ENCODE measurements around the gene MTHFS.
"Not testable (repeated sequence)": the region's sequence is repeated elsewhere in the genome, so short reads cannot be mapped to it uniquely, and the experiment has no call there.

MTHFS gene

DNA sequence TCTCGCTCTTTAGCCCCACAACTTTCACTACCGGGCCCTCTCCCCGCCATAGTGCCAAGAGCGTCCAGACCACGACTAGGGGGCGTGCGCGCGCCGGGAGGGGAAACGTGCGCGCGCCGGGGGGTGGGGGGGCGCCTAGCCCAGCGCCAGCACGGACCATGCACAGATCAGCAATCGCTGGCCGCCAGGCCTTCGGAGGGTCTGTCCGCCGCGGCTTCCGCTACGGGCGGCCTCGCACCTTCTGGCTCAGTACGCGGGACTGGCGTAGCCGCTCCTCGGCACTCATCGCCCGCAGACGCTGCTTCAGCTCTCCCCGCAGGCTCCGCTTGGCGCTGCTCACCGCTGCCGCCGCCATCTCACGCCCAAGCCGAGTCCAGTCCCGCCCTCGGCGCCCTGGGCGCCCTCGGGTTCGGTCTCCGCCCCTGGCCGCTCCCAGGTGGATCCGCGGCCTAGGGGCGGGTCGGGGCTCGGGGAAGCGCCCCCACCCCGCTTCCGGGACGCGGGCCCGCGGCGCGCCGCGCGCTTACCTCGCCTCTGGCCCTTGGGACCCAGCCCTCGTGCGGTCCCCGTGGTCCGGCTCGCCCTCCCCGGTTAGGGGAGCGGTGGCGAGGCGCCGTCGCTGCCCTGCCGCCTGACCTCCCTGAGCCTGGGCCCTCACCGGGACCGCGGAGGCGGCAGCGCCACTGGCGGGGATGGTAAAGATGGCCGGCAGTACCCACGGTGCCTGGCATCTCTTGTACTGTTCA, at the start of gene MTHFS:
TSS of gene MTHFS (minus strand) at position 381 of the 746 bp plus-strand sequence. CDS start at position 355, 26 bp downstream.
- H3K4me3 ChIP-seq (ENCODE audit: low read depth, low read length), result peak within 1 kb of the TSS; percentile 95

DNA sequence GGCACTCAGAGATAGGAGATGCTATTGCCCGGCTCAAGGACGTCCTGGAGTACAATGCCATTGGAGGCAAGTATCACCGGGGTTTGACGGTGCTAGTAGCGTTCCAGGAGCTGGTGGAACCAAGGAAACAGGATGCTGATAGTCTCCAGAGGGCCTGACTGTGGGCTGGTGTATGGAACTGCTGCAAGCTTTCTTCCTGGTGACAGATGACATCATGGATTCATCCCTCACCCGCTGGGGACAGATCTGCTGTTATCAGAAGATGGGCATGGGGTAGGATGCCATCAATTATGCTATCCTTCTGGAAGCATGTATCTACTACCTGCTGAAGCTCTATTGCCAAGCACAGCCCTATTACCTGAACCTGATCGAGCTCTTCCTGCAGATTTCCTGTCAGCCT, 47.8 kb upstream of the MTHFS start:
- no peak overlapping the region for H3K4me3 ChIP-seq (ENCODE audit: low read depth, low read length)

DNA sequence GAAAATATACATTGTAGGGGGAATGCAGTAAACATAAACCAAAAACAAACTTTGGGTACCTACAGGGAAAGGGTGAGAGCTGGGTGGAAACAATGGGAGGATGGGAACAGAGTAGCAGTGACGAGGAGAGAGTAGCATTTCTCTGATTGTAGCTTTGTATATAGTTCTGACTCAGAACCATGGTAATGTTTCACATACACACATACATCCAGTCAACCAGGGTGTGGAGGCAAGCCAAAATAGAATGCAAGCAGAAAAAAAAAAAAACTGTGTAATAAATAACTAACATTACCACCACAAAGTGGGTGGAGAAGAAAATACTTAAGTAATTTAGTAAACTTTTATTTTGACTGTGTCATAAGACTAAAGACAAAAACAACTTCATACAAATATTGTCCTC, 47.0 kb upstream of the MTHFS start:
- H3K4me3 ChIP-seq (ENCODE audit: low read depth, low read length), result no peak overlapping the region

DNA sequence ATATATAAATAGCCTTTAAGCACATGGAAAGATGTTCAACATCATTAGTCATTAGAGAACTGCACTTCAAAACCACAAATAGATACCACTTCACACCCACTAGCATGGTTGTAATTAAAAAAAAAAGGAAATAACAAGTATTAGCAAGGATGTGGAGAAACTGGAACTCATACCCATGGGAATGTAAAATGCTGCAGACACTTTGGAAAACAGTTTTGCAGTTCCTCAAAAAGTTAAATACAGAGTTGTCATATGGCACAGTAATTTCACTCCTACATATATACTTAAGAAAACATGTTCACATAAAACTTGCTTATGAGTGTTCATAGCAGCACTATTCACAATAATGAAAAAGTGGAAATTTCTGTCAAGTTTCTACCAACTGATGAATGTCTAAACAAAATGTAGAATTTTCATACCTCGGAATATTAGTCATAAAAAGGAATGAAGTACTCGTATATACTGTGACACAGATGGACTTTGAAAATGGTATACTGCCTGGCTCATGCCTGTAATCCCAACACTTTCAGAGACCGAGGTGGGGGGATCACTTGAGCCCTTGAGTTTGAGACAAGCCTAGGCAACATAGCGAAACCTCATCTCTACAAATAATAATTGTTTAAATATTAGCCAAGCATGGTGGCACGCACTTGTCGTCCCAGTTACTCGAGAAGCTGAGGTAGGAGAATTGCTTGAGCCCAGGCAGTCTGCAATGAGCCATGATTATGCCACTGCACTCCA, 46.1 kb upstream of the MTHFS start:
- H3K4me3 ChIP-seq (ENCODE audit: low read depth, low read length), result no peak overlapping the region

DNA sequence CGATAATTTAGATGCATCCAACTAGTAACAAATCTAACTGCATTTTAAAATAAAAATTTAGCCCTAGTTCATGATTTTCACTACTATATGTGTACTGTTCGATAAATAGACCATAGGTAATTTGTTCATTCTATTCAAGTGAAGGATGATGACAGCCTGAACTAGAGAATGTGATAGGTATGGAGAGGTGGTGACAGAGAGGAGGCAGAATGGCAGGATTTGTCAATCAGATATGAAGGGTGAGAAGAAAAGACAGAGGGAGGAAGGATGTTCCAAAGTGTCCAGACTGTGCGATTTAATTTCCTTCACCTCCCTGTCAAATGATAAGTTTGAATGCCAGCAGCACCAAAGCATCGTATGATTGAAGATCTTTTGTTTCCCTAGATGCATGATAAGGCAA, 42.6 kb upstream of the MTHFS start:
- no peak overlapping the region for H3K4me3 ChIP-seq (ENCODE audit: low read depth, low read length)

DNA sequence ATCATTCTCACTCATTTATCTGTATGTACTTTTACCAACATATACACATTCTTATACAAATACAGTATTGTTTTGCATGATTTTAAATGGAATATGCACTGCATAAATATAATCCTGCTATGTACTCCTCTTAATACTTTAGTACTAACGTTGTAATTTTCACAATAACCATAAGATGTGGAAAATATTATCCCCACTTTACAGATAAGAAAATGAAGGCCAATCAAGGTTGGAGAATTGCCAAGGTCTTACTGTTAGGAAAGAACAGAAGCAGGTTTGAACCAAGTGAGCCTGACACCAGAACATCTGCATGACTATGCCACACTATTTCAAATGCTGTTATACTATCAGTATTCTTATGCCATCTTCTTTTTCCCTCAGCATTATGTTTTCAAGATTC, 41.3 kb upstream of the MTHFS start:
- H3K4me3 ChIP-seq (ENCODE audit: low read depth, low read length), result no peak overlapping the region

DNA sequence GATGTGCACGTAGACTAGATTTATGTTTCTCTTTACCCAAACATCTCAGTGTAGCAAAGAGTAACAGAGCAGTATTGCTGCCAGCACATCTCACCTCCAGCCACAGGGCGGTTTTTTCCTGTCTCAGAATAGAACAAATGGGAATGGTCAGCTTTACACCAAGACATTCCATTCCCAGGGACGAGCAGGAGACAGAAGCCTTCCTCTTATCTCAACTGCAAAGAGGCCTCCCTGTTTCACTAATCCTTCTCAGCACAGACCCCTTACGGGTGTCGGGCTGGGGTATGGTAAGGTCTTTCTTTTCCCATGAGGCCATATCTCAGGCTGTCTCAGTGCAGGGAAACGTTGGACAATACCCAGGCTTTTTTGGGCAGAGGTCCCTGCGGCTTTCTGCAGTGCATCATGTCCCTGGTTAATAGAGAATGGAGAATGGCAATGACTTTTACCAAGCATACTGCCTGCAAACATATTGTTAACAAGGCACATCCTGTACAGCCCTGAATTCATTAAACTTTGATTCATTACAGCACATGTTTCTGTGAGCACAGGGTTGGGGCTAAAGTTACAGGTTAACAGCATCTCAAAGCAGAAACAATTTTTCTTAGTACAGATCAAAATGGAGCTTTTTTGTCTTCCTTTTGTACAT, 38.9 kb upstream of the MTHFS start:
- H3K4me3 ChIP-seq (ENCODE audit: low read depth, low read length), result not testable (repeated sequence)

DNA sequence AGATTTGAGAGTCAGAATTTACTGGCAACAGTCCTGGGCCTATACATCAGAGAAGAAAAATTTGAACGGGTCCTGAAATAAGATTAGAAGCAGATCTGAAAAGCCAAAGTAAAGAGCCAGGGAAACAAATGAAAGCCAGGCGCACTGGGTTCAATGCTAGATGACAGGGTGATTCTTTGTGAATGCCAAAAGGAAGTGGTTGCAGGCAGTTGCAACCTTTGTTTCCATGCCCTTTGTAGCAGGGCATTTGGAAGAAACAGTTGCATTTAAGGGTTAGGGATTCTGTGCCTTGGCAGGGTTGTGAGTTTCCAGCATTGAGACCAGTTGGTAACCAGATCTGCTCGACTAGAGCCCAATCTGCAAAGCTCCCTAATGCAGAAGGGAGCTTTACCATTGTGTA, 36.4 kb upstream of the MTHFS start:
- no peak overlapping the region for H3K4me3 ChIP-seq (ENCODE audit: low read depth, low read length)

DNA sequence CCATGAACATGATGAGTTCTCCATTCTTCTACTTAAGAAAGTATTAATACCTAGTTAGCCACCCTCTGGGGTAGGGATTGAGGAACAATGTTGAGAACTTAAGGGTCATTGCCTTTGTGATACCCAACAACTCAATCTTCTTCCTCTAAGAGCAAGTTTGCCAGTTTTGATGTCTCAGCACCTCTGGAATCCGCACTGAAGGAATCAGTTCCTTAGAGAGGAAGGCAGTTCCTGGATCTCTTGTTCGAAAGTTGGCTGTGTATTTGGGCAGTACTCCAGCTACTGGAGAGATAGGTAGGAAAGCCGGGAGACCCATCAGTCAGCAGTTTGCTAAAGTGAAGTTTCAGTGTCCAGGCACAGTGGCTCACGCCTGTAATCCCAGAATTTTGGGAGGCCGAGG, 35.6 kb upstream of the MTHFS start:
- no peak overlapping the region for H3K4me3 ChIP-seq (ENCODE audit: low read depth, low read length)

DNA sequence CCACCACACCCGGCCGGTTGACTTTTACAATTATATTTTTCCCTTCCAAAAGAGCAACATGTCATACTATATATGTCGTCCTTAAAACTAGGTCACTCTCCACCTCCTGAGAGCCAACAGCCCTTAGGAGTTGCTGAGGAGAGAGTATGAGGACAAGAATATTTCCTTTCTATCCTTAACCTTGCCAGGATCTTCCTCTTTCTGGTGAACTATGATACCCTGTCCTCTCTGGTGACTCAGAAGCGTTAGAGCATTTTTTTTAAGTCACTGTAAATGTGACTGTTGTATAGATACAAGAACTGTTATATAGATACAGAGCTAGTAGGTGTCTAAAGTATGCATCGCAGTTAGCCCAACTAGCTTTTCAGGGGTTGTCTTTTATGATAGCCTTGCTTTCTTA, 33.7 kb upstream of the MTHFS start:
- H3K4me3 ChIP-seq (ENCODE audit: low read depth, low read length), result no peak overlapping the region

DNA sequence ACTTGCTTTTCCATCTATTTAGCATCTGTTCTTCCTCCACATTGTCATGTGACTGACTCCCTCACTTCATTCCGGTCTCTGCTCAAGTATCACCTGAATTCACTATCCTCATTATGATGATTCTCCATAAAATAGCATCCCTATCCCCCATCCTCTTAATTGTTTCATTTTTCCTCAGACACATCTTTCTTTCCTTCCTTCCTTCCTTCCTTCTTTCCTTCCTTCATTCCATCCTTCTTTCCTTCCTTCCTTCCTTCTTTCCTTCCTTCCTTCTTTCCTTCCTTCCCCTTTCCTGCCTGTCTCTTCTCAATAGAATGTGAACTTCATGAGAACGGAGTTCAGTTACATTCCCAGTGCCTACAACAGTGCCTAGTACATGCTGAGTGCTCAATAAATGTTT, 32.6 kb upstream of the MTHFS start:
- no peak overlapping the region for H3K4me3 ChIP-seq (ENCODE audit: low read depth, low read length)

DNA sequence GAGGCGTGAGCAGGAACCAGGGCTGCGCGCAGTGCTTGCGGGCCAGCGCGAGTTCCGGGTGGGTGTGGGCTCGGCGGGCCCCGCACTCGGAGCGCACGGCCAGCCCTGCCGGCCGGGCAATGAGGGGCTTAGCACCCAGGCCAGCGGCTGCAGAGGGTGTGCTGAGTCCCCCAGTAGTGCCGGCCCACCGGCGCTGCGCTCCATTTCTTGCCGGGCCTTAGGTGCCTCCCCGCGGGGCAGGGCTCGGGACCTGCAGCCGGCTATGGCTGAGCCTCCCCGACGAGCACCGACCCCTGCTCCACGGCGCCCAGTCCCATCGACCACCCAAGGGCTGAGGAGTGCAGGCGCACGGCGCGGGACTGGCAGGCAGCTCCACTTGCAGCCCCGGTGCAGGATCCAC, 29.3 kb upstream of the MTHFS start:
- not testable (repeated sequence) for H3K4me3 ChIP-seq (ENCODE audit: low read depth, low read length)

DNA sequence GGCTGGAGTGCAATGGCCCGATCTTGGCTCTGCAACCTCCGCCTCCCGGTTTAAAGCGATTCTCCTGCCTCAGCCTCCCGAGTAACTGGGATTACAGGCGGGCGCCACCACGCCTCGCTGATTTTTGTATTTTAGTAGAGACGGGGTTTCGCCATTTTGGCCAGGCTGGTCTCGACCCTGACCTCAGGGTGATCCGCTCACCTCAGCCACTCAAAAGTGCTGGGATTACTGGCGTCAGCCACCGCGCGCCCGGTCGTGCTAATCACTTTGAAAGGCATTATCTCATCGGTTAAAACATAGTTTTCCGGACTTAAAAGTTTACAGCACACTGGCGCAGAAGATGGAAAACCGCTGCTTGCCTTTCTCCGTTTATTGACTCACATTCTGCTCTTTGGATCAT, 27.6 kb upstream of the MTHFS start:
- peak overlapping the region; percentile 86 for H3K4me3 ChIP-seq (ENCODE audit: low read depth, low read length)

DNA sequence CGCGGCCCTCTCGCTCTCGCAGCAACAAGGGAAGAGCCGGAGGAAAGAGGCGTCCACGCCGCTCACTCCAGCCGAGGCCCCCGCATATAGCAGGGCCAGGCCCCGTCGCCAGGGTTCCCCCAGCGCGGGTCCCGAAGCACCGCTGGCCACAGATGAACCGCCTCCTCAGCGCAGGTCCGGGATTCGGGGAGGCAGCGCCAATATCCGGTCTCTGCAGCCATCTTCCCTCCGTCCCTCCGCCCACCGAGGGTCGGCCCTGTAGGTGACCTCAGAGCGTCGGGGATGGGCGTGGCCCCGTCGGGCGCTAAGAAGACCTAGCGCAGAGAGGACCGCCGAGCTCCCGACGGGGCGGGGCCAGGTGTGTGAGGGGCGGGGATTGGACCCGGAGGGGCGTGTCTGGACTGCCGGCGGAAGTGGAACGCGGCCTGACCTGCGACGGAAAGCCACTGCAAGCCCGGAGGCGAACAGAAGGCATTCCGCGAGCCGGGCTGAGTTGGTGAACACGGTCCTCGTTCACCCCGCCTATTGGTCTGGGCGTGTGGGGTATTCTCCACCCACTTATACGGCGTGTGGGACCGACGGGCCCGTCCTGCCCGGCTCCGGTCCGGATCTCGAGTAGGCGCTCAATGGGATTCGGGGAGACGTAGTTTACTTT, 26.8 kb upstream of the MTHFS start:
- H3K4me3 ChIP-seq (ENCODE audit: low read depth, low read length), result peak overlapping the region; percentile 86

DNA sequence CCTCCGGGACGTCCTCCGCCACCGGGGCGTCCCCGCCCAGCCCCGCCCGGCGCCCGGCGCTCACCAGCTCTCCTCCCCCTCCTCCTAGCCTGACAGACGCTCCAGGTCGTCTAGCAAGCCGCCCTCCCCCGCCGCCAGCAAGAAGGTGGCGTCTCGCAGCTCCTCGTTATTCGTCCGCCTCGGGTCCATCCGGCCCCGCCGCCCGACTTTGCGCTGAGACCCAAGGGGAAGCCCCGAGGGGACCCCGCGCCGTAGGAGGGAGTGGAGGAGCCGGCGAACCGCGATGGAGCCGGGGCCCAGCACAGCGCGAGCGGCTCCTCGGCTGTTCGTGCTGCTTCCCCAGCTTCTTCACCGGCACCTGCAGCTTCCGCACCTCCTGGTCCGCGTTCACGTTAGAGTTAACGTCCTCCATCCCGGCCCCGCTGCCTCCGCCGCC, 26.3 kb upstream of the MTHFS start:
- H3K4me3 ChIP-seq (ENCODE audit: low read depth, low read length), result peak overlapping the region; percentile 86

DNA sequence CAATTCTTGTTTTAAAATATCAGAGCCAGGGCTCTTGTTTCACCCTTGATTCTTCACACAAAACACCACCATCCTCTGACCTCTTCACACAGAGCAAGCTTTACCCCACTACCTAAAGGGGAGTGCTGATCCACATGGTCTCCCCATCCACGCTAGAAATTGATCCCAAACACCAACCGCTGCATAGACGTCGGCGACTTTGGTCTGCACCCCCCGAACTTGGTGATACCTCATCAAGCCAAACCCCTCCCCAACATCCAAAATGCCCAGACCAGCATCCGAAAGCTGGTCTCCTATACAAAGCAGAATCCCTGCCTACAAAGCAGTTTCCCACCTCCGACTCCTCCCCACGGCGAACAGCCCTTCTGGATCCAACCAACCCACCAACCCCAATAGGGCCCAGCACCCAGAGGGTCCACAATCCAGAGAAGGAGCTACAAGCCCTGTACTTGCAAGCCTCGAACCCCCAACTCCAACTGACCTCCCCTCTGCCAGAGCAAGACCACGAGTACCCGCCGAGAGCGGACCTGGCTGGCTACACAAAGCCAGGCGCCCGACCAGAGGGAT, 25.8 kb upstream of the MTHFS start:
- peak overlapping the region; percentile 86 for H3K4me3 ChIP-seq (ENCODE audit: low read depth, low read length)

DNA sequence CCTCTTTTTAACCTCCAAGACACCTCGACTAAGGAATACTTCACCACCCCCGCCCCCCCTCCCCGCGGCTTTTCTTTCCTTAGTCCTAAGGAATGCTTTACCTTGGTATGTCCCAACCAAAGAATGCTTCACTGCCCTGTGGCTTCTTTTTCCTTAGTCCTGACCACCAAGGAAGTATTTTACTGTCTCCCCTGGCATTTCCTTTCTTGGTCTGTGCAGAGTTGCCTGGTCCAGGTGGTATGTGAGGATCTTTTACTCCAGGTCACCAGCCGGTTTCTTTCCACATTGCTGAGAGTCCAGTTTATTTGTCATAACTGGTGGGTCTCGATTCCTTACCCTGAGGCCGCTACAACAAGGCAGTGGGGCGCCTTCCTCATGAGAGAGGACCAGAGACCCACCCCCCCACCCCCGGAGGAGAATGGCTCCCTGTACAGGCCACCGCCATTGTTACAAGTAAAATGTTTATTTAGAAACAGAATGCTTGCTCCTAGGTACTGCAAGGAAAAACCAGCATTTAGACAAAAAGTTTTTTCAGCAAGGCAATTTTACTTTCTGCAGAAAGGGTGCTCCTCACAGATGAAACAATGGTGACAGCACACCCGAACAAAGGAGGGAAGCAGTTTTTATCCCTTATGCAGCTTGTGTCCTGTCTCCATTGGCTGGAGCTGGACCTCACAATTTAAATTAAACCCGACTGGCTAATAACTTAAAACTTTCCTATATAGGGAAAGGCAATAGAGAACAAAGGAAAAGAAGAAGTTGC, 23.1 kb upstream of the MTHFS start:
- peak overlapping the region; percentile 1 for H3K4me3 ChIP-seq (ENCODE audit: low read depth, low read length)

DNA sequence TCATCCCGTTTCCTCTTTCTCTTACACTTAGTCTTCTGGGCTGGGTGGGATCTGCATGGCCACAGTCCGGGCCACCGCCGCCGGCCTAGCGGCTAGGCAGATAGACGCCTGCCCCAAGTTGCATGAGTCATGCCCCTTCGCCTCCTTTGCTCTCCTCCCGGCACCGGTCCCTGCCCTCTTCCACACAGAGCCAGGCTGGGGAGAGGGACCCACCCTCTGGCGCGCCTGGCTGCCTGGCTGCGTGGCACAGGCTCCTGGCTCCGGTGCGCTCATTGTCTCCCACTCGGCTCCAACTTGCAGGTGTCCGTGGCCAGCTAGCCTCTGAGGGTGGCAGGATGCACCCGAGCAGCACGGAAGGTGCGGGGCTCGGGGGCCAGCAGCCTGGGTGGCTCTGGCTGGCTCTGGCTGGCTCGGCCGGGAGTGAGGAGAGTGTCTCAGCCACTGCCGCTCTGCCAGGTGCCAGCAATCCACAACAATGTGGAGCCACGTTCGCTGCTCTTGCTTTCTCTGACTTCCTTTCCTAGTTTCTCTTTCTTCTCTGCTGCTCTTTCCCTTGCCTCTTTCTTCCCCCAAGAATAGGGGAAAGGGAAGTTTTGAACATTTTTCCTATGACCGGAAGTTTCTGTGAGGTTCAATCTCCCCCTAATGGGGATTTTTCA, 22.4 kb upstream of the MTHFS start:
- H3K4me3 ChIP-seq (ENCODE audit: low read depth, low read length), result no peak overlapping the region

DNA sequence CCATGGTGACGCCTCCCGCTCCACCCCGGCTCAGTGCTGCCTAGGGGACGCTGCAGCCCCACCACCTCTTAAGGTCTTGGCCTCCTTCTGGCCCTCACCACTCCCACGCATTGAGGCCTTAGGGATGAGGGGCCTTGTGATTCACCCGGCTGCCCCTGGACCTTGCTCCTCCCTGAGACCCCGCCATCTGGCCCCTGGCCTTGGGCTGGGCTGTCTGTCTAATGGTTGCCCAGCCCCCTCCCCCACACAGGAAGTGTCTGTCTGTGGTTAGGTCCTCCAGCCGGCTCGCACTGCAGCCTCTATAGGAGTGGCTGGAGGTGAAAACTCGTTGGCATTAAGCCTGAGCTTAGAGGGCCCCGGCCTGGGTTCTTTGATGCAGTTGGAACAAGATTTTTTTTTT, 21.5 kb upstream of the MTHFS start:
- H3K4me3 ChIP-seq (ENCODE audit: low read depth, low read length), result no peak overlapping the region
